AML-193 (cell line): ENCODE measurements around the gene CCDC88A.
"Not testable (repeated sequence)": the region's sequence is repeated elsewhere in the genome, so short reads cannot be mapped to it uniquely, and the experiment has no call there.

Source experiments
- DNase-seq, 2 experiments: peaks; one replicate each; lab custom pipeline; 2025; lab: John Stamatoyannopoulos, UW

CCDC88A gene

DNA sequence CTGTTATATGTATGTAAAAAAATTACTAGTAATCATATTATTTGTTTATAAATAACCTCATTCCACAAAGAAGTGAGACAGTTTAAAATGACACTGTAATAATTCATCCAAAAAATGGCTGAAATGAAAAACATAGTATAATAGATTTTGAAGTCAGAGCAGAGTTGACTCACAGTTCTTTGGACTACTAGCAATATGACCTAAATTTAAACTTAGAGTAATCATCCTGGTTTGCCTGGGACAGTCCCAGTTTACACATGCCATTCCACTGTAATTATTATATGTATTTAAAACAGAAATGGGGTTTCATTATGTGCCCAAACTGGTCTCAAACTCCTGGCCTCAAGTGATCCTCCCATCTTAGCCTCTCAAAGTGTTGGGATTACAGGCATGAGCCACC is 48.3 kb downstream of the CCDC88A start:
- DNase-seq = no peak

- no peak for DNase-seq
These were observed 49.4 kb downstream of the CCDC88A start for GRCh38 chr2:55370208-55370607.

DNA sequence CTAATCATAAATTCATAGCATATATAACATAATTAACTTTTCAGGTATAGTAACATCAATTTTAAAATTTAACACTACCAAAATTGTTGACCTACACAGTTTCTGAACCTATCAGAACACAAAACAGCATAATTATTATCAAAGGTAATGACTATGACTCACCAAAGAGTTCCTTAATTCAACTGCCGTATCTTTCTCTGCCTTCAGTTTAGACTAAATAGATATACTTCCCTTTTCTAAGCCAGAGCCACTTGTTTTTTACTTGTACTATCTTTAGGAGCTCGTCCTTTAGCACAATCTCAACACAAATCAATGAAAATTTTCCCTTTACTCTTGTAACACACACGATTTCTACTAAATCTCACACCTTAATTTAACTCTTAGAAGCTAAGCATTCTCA is 54.4 kb downstream of the CCDC88A start:
- DNase-seq = peak; percentile 64 to 79

GRCh38 chr2:55364189-55365055 is 55.2 kb downstream of the CCDC88A start:
- peak; percentile 50 to 64 for DNase-seq

- DNase-seq = no peak
These were observed 56.0 kb downstream of the CCDC88A start for GRCh38 chr2:55363636-55364035.

GRCh38 chr2:55361465-55362189 is 58.0 kb downstream of the CCDC88A start:
- no peak for DNase-seq

- no peak for DNase-seq
These were observed 61.2 kb downstream of the CCDC88A start for GRCh38 chr2:55358451-55358850.

DNA sequence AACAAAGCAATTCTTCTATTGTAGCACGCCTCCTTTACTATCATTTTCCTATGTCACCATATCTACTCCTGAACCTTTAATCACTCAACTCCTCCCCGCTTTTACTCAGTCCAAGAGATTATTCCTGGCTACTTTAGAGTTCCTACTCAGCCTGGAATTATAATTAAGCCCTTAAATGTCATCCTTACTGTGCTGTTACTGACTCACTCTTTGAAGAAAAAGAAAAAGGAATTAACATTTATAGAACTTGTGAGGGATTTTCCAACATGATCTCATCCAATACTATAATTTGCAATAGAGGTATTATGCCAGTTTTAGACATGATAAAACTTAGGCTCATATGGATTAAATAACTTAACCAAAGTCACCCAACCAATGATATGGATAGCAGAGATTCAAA is 61.7 kb downstream of the CCDC88A start:
- DNase-seq = no peak

DNA sequence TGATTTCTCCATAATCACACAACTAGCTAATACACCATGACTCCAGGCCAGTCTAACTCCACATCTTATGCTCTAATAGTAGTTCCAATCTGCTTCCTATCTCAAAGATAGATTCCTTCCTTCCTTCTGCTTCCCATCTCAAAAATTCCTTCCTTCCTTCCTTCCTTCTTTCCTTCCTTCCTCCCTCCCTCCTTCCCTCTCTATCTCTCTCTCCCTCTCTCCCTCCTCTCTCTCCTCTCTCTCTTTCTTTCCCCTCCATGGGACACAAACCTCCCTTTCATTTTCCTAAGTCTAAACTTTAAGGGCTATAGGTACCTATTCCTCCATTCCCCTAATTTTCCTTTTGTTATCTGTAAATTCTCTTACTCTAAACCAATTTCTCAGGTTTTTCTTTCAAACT is 62.5 kb downstream of the CCDC88A start:
- no peak for DNase-seq

DNA sequence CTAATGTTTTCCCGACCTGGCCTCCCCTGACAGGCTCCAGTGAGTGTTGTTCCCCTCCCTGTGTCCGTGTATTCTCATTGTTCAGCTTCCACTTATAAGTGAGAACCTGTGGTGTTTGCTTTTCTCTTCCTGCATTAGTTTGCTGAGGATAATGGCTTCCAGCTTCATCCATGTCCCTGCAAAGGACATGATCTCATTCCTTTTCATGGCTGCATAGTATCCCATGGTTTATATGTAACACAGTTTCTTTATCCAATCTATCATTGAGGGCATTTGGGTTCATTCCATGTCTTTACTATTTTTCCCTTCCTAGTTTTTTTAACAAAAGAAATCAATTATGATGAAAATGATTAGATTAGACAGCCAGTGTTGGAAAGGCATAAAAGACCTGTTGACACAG is 63.5 kb downstream of the CCDC88A start:
- not testable (repeated sequence) for DNase-seq

DNA sequence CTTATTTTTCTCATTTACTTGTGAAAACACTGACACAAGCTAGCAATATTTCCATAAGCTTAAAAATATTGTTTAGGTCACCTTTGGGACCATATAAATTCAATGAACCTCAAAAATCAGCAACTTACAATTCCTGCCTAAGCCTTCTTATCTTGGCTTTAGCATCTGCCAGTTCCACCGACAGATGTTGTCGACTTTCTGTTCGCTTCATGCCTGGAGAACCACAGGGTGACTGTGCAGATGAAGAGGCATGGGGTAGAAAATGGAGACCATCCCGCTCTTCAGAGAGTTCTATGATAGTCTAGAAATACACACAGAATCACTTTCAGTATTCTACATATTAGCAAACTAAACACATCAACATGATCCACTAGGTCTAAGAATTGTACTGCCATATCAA is 64.2 kb downstream of the CCDC88A start:
- DNase-seq = no peak

DNA sequence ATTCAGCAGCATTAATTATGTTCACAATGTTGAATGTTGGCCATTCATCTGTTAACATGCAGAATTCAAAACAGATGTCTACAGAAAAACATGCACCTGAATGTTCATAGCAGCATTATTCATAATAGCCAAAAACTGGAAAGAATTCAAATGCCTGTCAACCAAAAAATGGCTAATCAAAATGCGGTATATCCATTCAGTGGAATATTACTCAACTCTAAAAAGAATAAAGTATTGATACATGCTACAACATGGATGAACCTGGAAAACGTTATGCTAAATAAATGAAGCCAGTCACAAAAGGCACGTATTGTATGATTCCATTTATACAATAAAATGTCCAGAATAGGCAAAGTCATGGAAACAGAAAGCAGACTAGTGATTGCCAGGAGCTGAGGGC is 68.0 kb downstream of the CCDC88A start:
- DNase-seq = no peak

GRCh38 chr2:55345064-55345463 is 74.6 kb downstream of the CCDC88A start:
- no peak for DNase-seq

GRCh38 chr2:55338268-55338667 is 81.4 kb downstream of the CCDC88A start:
- DNase-seq = no peak

DNA sequence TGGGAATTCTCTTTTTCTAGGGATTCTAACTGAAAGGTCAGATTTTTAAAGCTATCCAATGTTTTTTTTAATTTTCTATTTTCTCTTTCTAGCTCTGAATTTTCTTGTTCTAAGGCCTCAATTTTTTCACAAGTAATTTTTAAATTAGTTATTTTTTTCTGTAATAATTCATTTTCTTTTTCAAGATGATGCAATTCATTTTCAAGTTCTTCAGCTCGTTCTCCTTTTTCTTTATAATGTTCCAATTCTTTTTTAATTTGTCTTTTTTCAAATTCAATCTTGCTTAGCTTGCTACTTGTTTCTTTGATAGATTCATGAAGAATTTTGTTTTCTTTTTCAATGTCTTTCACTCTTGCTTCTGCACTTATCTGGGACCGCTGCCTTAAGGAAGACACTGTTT is 84.9 kb downstream of the CCDC88A start:
- DNase-seq = no peak

DNA sequence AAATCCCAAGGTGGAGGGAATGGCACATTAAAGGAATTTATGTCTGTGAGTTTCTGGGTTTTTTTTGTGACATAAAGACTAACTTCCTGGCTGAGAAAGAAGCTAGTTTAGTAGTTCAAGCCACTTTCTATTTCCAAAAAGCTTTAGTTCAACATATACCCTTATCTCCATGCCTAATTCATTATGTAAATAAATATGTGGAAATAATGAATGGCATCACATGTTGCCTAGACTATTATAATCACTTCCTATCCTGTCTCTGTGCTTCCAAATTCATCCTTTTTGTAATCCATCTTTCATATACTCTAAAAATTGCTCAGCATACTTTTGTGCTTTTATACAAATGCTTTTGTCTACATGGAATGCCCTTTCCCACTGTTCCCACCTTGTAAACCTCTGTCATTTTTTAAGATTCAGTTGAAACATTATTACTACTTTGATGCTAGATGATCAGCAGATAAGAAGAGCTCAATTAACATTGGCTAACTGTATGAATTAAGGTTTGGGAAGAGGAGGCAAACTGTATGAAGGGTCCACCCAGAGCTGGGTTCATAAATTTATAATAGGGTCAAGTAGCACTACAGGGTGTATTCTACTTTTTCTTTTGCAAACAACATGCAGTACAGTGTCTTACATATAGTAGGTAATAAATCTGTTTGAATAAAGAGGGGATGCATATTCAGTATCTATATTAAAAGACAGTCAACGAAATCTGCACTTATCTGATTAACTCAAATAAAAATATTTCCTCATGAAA is 88.9 kb downstream of the CCDC88A start:
- no peak for DNase-seq

DNA sequence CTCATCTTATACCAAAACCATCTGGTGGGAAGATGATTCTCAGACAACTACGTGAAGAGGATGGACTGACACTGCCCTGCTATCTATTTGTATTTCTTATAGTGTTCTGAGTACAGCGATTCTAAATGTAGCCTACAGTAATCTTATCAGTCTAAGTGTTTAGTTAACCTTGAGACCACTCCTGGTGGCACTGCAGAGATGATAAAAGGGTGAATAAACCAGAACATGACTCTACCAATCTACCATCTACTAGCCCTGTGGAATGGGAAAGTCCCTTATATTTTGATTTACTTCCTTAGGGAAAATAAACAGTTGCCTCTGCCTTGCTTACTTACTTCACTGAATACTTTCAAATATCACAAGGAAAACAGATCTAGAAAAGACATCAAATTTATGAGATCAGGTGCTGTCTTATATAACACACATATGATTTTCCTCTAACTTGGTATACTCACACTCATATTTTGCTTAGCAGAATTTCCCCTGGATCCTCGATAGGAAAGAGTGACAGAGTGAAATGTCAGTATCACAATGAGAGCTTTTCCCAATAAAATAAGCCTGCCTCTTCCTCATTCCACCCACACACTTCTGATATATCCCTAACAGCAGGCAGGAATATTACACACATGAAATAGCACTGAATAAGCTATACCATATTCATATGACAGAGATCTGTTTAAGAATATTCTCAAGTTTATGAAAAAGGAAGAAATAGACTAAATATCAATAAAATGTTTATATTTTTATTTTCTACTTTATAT is 92.0 kb downstream of the CCDC88A start:
- no peak for DNase-seq

GRCh38 chr2:55314985-55315384 is 104.7 kb downstream of the CCDC88A start:
- no peak for DNase-seq

GRCh38 chr2:55311444-55311870 is 108.2 kb downstream of the CCDC88A start:
- peak; percentile 17 to 28 for DNase-seq

DNA sequence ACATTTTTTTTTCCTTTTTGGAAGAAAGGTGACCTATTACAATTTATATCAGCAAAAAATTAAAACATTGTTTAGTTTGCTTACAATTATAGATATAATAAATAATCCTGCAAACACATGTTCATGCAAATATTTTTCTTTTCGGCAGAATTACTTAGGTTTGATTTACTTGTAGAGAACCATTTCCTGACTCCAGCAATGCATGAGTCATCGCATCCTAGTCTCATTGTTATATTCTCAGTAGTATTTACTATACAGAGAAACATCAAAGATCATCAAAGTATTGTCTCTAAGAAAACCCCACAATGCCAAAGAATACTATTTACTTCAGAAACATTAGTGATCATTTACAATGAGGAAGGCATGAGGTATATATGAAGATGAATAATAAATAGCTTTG is 110.2 kb downstream of the CCDC88A start:
- no peak for DNase-seq

GRCh38 chr2:55302241-55302640 is 117.4 kb downstream of the CCDC88A start:
- DNase-seq = no peak

GRCh38 chr2:55301277-55301676 is 118.4 kb downstream of the CCDC88A start:
- no peak for DNase-seq
